ENCODE results near the gene COA1.

DNA sequence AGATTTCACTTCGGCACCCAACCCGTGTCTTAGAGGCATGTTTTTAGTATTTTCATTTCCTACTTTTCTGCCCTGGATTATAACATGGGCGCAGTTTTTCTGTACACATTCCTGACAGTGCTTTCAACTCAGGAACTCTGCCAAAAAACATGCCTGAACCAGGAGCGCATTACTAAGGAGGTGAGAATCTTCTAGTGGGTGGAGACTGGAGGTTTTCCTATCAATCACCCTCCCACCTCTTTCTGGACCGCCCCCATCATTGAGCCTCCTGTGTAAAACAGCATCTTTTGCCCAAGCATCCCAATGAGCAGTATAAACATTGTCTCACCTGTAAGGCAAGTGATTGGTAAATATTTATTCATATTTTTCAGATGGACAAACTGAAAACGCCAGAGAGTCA lies 93.2 kb downstream of the COA1 start:
- no peak for TF ChIP-seq POLR2A (IDR thresholded peaks at IDR 0.05)
- TF ChIP-seq, protein P1, sequence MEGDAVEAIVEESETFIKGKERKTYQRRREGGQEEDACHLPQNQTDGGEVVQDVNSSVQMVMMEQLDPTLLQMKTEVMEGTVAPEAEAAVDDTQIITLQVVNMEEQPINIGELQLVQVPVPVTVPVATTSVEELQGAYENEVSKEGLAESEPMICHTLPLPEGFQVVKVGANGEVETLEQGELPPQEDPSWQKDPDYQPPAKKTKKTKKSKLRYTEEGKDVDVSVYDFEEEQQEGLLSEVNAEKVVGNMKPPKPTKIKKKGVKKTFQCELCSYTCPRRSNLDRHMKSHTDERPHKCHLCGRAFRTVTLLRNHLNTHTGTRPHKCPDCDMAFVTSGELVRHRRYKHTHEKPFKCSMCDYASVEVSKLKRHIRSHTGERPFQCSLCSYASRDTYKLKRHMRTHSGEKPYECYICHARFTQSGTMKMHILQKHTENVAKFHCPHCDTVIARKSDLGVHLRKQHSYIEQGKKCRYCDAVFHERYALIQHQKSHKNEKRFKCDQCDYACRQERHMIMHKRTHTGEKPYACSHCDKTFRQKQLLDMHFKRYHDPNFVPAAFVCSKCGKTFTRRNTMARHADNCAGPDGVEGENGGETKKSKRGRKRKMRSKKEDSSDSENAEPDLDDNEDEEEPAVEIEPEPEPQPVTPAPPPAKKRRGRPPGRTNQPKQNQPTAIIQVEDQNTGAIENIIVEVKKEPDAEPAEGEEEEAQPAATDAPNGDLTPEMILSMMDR (IDR thresholded peaks at IDR 0.05), result no peak

Measured in lower leg skin (tissue), 3 donors.